ENCODE measurements around the gene RGS8. TPM values are rescaled to one million over a fixed set of nuclear protein-coding genes. Genes with fewer than 3 reads are reported as not detected.

RGS8 gene, protein sequence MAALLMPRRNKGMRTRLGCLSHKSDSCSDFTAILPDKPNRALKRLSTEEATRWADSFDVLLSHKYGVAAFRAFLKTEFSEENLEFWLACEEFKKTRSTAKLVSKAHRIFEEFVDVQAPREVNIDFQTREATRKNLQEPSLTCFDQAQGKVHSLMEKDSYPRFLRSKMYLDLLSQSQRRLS
- not detected for total RNA-seq

- no peaks in the 10 kb centered on the region for H3K4me1 ChIP-seq
- no peak for DNase-seq
- H3K4me3 ChIP-seq, result no peak within 1 kb of the TSS
- H3K9me3 ChIP-seq, result no peaks in the 10 kb centered on the region
- no peak within 1 kb of the TSS for H3K27ac ChIP-seq
- H3K36me3 ChIP-seq, result no peaks in the 10 kb centered on the region
- TF ChIP-seq, protein P1, sequence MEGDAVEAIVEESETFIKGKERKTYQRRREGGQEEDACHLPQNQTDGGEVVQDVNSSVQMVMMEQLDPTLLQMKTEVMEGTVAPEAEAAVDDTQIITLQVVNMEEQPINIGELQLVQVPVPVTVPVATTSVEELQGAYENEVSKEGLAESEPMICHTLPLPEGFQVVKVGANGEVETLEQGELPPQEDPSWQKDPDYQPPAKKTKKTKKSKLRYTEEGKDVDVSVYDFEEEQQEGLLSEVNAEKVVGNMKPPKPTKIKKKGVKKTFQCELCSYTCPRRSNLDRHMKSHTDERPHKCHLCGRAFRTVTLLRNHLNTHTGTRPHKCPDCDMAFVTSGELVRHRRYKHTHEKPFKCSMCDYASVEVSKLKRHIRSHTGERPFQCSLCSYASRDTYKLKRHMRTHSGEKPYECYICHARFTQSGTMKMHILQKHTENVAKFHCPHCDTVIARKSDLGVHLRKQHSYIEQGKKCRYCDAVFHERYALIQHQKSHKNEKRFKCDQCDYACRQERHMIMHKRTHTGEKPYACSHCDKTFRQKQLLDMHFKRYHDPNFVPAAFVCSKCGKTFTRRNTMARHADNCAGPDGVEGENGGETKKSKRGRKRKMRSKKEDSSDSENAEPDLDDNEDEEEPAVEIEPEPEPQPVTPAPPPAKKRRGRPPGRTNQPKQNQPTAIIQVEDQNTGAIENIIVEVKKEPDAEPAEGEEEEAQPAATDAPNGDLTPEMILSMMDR (IDR thresholded peaks at IDR 0.05), result no peak
- TF ChIP-seq POLR2A (IDR thresholded peaks at IDR 0.05), result no peak
- no peaks in the 10 kb centered on the region for H3K27me3 ChIP-seq
Measured at GRCh38 chr1:182684116-182684828, at the start of gene RGS8. RGS8 (minus strand) TSS chr1:182684587; CDS start chr1:182669649, 14,938 bp downstream.

DNA sequence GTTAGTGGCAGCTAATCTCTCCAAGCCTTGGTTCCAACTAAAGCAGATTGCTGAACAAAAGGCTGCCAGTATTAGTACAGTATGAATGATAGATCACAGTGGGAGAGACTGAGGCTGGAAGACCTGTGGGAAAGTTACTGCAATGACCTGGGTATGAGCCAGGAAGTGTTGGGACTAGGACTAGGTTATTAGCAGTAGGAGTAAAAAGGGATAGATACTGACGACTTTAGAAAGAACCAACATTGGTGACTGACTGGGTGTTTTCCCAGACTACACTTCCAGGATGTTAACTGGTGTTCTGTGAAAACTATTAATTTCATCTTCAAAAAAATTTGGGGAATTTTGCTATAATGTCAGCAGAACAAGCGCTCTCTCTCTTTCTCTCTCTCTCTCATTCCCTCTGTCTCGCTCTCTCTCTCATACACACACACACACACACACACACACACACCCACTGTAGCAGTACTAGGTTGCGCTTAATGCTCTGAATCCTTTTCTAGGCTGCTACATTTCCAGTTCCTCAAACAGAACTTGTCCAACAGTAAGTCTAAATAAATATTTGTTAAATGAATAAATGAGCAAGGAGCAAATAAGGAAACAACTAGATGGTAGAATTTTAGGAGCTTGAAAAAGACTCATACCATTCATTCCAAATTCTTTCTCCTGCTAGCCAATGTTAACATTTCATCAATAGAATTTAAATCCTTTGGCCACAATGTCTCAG, 47.6 kb upstream of the RGS8 start:
- no peaks in the 10 kb centered on the region for H3K36me3 ChIP-seq
- DNase-seq, result no peak
- no peaks in the 10 kb centered on the region for H3K4me1 ChIP-seq
- TF ChIP-seq POLR2A (IDR thresholded peaks at IDR 0.05), result no peak
- TF ChIP-seq, protein P1 (IDR thresholded peaks at IDR 0.05), result no peak
- no peak overlapping the region for H3K4me3 ChIP-seq
- H3K9me3 ChIP-seq, result no peaks in the 10 kb centered on the region
- no peak overlapping the region for H3K27ac ChIP-seq
- H3K27me3 ChIP-seq, result no peaks in the 10 kb centered on the region

DNA sequence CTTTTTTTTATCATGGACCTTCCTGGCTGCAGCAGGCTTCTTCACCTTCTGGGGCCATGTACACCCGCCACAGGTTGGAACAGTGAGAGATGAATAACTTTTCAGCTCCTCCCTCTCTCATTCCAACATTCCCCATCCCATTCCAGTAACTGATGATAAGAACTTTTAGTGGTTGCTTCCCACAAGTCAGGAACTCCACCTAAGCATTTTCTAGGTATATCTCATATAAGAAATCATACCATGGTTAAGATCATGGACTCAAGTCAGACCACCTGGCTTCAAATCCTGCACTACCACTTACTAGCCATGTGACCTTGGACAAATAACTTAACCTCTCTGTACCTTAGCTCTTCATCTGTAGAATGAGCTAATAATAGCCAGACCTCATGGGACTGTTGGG, 42.5 kb upstream of the RGS8 start:
- H3K4me1 ChIP-seq, result no peaks in the 10 kb centered on the region
- no peaks in the 10 kb centered on the region for H3K9me3 ChIP-seq
- H3K36me3 ChIP-seq, result no peaks in the 10 kb centered on the region
- TF ChIP-seq, protein P1 (IDR thresholded peaks at IDR 0.05), result no peak
- no peak for TF ChIP-seq POLR2A (IDR thresholded peaks at IDR 0.05)
- no peak for DNase-seq
- H3K27me3 ChIP-seq, result no peaks in the 10 kb centered on the region
- H3K27ac ChIP-seq, result no peak overlapping the region
- no peak overlapping the region for H3K4me3 ChIP-seq

- Histone ChIP-seq H3K4me1 (no peaks in the 10 kb centered on the region), H3K27me3 (no peaks in the 10 kb centered on the region), H3K27ac (no peak overlapping the region), H3K4me3 (no peak overlapping the region), H3K9me3 (no peaks in the 10 kb centered on the region), H3K36me3 (no peaks in the 10 kb centered on the region)
- no peak for DNase-seq
- TF ChIP-seq POLR2A (IDR thresholded peaks at IDR 0.05), result no peak
- TF ChIP-seq, protein P1 (IDR thresholded peaks at IDR 0.05), result no peak
Measured at GRCh38 chr1:182725259-182726255, 41.2 kb upstream of the RGS8 start.

DNA sequence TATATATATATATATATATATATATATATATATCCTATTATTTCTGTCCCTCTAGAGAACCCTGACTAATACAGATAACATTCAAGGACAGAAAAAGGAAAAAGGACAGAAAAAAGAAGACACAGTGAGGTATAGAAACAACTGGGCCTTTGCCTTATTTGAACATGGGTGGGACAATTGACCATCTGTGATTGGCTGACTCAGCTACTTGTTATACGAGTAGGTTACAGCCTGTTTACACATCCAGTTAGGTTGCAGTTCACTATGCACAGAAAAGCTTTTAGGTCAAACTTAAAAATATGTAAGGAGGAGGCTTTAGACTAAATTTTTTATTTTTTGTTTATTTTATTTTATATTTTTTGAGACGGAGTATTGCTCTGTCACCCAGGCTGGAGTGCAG, 39.8 kb upstream of the RGS8 start:
- Histone ChIP-seq H3K4me3 (no peak overlapping the region), H3K4me1 (no peaks in the 10 kb centered on the region), H3K27me3 (no peaks in the 10 kb centered on the region), H3K9me3 (no peaks in the 10 kb centered on the region), H3K27ac (no peak overlapping the region), H3K36me3 (no peaks in the 10 kb centered on the region)
- TF ChIP-seq, protein P1 (IDR thresholded peaks at IDR 0.05), result no peak
- no peak for TF ChIP-seq POLR2A (IDR thresholded peaks at IDR 0.05)
- DNase-seq, result no peak
